C4-2B (cell line): ENCODE measurements around the gene MTERF1.

Experiments used
- H3K27ac ChIP-seq: fragments of 450-650 bp; 2 replicates; pipeline ENCODE4 v1.5.1; 2017
- CTCF ChIP-seq: fragments of 450-650 bp; conservative IDR thresholded peaks from 2 replicates; pipeline ENCODE4 v1.5.1; 2017; ENCODE audit warnings: mild to moderate bottlenecking
- ZFX ChIP-seq: fragments of 450-650 bp; IDR thresholded peaks from 2 replicates; pipeline ENCODE4 v1.6.1; 2017

MTERF1 gene

DNA sequence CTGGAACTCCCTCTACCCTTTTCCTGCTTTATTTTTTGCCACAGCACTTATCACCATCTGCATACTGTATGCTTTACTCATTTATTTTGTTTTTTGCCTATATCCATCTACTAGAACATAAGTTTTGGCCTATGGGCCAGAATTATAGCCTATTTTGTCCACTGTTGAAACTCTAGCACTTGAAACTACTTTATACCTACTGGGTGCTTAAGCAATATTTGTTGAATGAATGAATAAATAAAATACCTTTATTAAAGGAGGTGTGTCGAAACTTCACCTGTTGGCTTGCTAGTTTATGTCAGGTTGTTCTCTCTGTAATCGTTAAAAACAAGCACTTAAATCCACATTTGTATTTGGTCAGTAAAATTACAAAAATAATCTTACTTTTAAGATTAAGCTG lies 53.3 kb downstream of the MTERF1 start:
- TF ChIP-seq CTCF (no peak), ZFX (no peak)
- no peak overlapping the region for H3K27ac ChIP-seq

- TF ChIP-seq CTCF: no peak
- TF ChIP-seq ZFX: no peak
- no peak overlapping the region for H3K27ac ChIP-seq
Observed at GRCh38 chr7:91826377-91826776, 54.1 kb downstream of the MTERF1 start.

- no peak overlapping the region for H3K27ac ChIP-seq
- TF ChIP-seq ZFX (no peak), CTCF (no peak)
Observed at GRCh38 chr7:91824201-91824600, 56.3 kb downstream of the MTERF1 start.
